T47D (cell line): ENCODE results near the gene LGR6.
A peak's percentile ranks its signal among the peaks of the same experiment; 100 is the strongest.
"Not testable (repeated sequence)": the region's sequence is repeated elsewhere in the genome, so short reads cannot be mapped to it uniquely, and the experiment has no call there.

Experiments
- DNase-seq, 2 experiments: peaks; one replicate each; pipeline versions ENCODE4 v3.0.0 to v3.0.0-alpha.2; 2011 to 2012; ENCODE audit warnings: low read depth in 1 of 2, low spot score in 1 of 2
- JUND ChIP-seq: IDR thresholded peaks from 2 replicates; pipeline ENCODE4 v1.6.1; 2012; ENCODE audit warnings: low read depth
- in situ Hi-C: cut with HindIII; loops from 2 replicates; pipeline ENCODE4 v1.10.0; 2016; ENCODE audit warnings: low sequenced_read_pairs, low pct_unique_long_range_greater_than_20kb

LGR6 gene

DNA sequence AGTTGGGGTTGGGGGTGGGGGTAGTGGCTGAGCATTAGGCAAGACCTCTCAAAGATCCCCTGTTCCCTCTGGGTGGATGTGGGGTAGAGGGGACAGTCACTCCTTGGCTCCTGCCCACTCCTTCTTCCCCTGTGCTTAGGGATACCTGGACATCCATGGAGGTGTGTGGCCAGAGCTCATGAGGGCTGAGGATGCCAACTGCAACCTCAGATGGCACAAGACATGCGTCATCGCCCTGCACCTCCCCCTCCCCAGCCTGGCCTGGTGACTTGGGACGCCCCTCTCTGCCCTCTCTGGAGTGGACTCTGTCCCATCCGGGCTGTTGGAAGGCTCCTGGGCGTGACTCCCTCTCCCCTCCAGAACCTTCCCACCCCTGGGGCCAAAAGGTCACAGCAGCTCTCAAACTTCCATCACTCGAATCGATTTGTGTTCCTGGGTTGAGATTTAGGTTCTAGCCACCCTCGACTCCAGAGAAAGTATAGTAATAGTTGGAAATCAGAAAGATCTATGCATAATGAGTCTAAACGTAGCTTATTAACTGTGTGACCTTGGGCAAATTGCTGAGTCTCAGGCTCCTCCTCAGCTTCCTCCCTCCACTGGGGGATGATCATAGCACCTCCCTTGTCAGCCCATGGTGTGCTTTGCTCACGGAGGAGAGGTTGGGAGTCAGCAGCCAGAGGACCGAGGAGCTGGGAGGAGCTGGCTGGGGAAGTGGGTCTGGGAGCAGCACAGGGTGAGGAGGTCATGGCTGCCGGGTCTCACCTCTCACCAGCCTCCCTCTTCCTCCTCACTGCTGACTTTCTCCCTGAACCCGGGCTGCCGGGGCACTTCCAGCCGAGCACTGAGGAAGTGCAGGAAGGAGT lies 30.9 kb upstream of the LGR6 start:
- no peak for TF ChIP-seq JUND
- no peak for DNase-seq
- in situ Hi-C loops, result no loop called here

GRCh38 chr1:202163281-202164270 lies 30.0 kb upstream of the LGR6 start:
- no peak for TF ChIP-seq JUND
- DNase-seq, result no peak

DNA sequence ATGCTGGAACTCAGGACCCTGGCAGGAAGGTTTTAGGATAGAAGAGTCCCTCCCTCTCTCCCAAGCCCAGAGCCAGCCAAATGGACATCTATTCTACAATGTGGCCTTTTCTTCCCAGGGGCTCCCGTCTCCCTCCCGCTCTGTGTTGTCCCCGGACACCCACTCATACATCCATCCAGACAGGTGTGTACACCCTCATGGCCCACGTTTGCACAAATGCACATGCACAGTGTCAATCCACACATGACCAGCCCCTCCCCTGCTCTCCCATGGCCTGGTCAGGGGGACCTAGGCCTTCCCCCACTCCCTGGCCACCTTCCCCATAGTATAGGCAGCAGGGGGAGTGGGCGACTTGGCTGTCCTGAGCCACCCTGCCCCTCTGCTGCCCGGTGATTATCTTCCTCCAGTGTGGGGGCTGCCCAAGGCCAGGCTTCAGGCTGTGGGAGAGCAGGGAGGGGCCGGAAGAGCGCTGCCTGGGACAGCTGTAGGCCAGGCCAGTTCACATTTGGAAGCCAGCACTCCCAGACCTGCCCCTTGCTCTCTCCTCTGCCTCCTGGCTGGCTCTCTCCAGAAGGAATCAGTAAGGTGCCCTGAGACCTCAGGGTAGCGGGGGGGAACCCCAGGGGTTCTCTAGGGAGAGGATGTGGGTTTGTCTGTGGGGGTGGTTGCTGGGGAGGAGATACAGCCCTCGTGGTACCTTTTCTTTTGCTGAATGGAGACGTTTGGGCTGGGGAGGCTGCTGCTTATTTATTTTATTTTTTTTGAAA lies 29.1 kb upstream of the LGR6 start:
- TF ChIP-seq JUND, result no peak
- in situ Hi-C loops, result no loop called here
- no peak for DNase-seq

More at GRCh38 chr1:202163281-202164270, 30.0 kb upstream of the LGR6 start:
- in situ Hi-C loops, result no loop called here

GRCh38 chr1:202165267-202165941 lies 28.2 kb upstream of the LGR6 start:
- TF ChIP-seq JUND, result no peak
- in situ Hi-C loops, result no loop called here
- no peak for DNase-seq

DNA sequence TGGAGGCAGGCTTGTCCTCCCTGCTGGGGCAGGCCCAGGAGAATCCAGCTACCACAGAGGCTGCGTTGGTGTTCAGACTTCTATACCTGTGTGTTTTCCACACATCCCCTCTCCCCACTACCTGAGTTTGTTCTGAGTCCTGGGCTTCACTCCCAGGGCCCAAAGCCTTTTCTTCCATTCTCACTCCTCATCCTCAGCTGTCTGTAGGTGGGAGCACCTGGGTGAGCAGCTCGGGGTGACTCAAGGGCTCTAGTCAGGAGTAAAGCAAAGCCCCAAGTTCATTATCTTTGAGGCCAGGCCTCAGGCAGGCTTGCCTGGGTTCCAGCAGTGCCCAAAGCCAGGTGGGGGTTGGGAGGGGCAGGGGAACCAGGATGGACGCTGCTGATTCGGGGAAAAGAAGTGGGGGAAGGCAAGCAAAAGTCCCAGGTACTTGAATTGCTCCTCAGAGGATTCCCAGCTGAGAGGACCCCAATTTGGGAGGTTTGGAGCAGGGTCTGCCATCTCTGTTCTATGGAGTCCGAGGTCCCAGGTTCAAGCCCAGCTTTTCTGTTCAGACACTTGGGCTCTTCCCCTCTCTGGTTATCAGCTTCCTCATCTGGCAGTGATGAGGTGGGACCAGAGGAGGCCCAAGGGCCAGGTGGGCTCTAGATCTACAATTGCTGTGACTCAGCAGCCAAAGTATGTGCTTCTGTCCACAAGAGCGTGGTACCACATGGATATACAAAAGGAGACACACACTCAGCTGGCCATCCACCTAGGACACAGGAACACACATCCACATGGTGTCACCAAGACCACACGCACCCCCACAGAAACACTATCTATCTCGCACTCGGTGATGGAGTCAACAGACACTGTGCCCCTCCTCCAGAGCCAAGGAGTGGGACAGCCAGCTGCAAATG lies 27.4 kb upstream of the LGR6 start:
- DNase-seq, result no peak
- in situ Hi-C loops, result no loop called here
- no peak for TF ChIP-seq JUND

DNA sequence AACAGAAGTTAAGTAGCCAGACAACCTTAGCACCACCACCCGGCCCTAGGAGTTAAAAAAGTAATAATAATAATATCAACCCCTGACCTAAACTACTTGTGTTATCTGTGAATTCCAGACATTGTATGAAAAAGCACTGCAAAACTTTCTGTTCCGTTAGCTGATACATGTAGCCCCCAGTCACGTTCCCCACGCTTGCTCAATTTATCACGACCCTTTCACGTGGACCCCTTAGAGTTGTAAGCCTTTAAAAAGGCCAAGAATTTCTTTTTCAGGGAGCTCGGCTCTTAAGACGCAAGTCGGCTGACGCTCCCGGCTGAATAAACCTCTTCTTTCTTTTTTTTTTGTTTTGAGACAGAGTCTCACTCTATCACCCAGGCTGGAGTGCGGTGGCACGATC lies 26.5 kb upstream of the LGR6 start:
- DNase-seq, in situ Hi-C loops: not testable (repeated sequence)

GRCh38 chr1:202167708-202168415 lies 25.7 kb upstream of the LGR6 start:
- in situ Hi-C loops, result no loop called here
- DNase-seq, result no peak
- no peak for TF ChIP-seq JUND

DNA sequence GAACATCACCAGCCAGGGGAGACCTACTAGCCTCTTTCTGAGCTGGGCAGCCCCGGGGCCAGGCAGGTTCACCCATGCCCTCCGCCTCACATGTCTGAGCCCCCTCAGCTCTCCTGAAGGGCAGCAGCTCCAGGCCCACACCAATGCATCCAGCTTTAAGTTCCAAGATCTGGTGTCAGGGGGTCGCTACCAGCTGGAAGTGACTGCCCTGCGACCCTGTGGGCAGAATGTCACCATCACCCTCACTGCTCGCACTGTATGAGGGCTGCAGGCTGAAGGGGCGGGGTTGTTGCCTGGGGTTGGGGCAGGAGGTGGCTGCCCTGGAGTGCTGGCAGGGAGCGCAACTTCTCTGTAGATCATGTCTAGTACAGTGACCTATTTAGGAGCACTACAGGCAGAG lies 24.7 kb upstream of the LGR6 start:
- in situ Hi-C loops, result no loop called here
- TF ChIP-seq JUND, result no peak

DNA sequence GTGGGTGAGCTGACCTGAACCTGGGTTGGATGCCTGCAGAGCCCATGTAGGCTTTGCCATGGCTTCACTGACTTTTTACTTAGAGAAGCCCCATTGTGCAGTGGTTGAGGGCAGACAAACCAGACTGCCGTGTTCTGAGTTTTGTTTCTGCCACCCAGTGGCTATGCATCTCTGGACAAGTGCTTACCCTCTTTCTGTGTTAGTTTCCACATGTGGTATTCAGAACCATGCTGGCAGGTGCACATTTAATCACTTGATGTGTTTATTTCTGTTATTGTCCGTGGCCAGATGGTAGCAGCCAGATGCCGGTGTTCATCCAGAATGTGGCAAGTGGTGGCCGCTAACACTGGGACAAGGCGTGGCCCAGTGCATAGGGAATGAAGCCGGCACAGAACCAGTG lies 22.9 kb upstream of the LGR6 start:
- DNase-seq, result peak in 1 of 2 experiments; percentile 35
- TF ChIP-seq JUND, result no peak
- in situ Hi-C loops, result no loop called here

More for the DNA sequence above, 24.7 kb upstream of the LGR6 start:
- DNase-seq, result no peak

DNA sequence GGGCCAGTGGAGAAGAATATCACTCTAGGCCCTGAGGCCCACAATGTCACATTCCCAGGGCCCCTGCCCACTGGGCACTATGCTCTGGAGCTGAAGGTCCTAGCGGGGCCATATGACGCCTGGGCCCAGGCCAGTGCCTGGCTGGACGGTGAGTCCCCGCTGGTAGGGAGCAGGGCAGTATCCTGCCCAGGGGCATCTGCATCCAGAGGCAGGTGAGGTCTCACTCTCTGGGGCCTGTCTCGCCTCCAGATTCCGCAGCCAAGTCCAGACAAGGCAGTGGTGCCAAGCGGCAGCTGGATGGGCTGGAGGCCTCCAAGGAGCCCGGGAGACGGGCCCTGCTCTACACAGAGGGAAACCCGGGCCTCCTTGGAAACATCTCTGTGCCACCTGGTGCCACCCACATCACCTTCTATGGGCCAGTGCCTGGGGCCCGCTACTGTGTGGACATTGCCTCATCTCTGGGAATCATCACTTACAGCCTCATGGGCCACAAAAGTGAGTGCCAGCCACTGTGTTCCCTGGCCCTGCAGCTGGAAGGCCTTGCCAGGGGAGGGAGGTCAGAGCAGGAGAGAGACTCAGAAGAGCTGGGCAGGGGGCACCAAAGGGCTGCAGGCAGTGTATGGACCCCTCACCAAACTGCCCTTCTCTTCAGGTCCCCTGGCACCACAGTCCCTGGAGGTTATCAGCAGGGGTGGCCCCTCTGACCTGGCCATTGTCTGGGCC lies 22.1 kb upstream of the LGR6 start:
- in situ Hi-C loops, result no loop called here

More for the DNA sequence above, 22.1 kb upstream of the LGR6 start:
- no peak for DNase-seq
- no peak for TF ChIP-seq JUND
